DND-41 (cell line): ENCODE data around the gene BRPF3.

Source experiments
- ATAC-seq: fragments of 200-7000 bp; cut with Tn5 transposase; 3 replicates; pipeline ENCODE4 v1.9.1; 2021; ENCODE audit warnings: low read depth; ENCODE audit not compliant: insufficient read depth
- DNase-seq: peaks from one replicate; pipeline ENCODE4 v3.0.0-alpha.2; 2020
- H2AFZ ChIP-seq: 2 replicates; pipeline ENCODE4 v1.6.0; 2012; ENCODE audit warnings: low read depth, low read length
- H3K27ac ChIP-seq: 2 replicates; pipeline ENCODE4 v1.5.1; 2012; ENCODE audit warnings: low read length, inconsistent platforms
- H3K27me3 ChIP-seq: fragments of 200-600 bp; sonication (generic); 2 replicates; pipeline ENCODE4 v1.6.0; 2012; ENCODE audit warnings: low read length, mild to moderate bottlenecking, inconsistent platforms; ENCODE audit not compliant: insufficient read depth, poor library complexity
- H3K36me3 ChIP-seq: 2 replicates; pipeline ENCODE4 v1.5.1; 2012; ENCODE audit warnings: low read length, inconsistent platforms; ENCODE audit not compliant: insufficient read depth
- H3K4me1 ChIP-seq: 2 replicates; pipeline ENCODE4 v1.5.1; 2012; ENCODE audit warnings: mild to moderate bottlenecking, low read length; ENCODE audit not compliant: insufficient read depth
- H3K4me2 ChIP-seq: 2 replicates; pipeline ENCODE4 v1.6.0; 2012; ENCODE audit warnings: mild to moderate bottlenecking, moderate library complexity, low read length, inconsistent platforms; ENCODE audit not compliant: insufficient read depth
- H3K4me3 ChIP-seq, 2 experiments: fragments of 200-600 bp in 1 of 2; shearing (Covaris generic) in 1 of 2; 2 replicates each; pipeline ENCODE4 v1.5.1; 2012 to 2016; ENCODE audit warnings: inconsistent platforms in 2 of 2, low read length in 2 of 2, mild to moderate bottlenecking in 2 of 2, low read depth in 1 of 2, moderate library complexity in 1 of 2
- H3K79me2 ChIP-seq: 2 replicates; pipeline ENCODE4 v1.6.0; 2012; ENCODE audit warnings: low read length, inconsistent platforms; ENCODE audit not compliant: insufficient read depth
- H3K9ac ChIP-seq: 2 replicates; pipeline ENCODE4 v1.6.0; 2012; ENCODE audit warnings: low read depth, mild to moderate bottlenecking, inconsistent platforms, low read length, moderate library complexity
- H3K9me3 ChIP-seq: 2 replicates; pipeline ENCODE4 v1.5.1; 2012; ENCODE audit warnings: low read length, moderate library complexity, mild to moderate bottlenecking, inconsistent platforms; ENCODE audit not compliant: insufficient read depth, severe bottlenecking
- H4K20me1 ChIP-seq: 2 replicates; pipeline ENCODE4 v1.6.0; 2012; ENCODE audit warnings: low read length; ENCODE audit not compliant: insufficient read depth
- CTCF ChIP-seq: IDR thresholded peaks from 2 replicates; pipeline ENCODE4 v1.5.1; 2012; ENCODE audit warnings: borderline replicate concordance, low read length, moderate library complexity, mild to moderate bottlenecking; ENCODE audit not compliant: poor library complexity, severe bottlenecking; ENCODE audit errors: extremely low read depth
- EZH2 ChIP-seq: IDR thresholded peaks from 3 replicates; pipeline ENCODE4 v1.6.1; 2012; ENCODE audit warnings: borderline replicate concordance, low read depth, mild to moderate bottlenecking, moderate library complexity, low read length, inconsistent platforms; ENCODE audit not compliant: severe bottlenecking

Gene BRPF3

DNA sequence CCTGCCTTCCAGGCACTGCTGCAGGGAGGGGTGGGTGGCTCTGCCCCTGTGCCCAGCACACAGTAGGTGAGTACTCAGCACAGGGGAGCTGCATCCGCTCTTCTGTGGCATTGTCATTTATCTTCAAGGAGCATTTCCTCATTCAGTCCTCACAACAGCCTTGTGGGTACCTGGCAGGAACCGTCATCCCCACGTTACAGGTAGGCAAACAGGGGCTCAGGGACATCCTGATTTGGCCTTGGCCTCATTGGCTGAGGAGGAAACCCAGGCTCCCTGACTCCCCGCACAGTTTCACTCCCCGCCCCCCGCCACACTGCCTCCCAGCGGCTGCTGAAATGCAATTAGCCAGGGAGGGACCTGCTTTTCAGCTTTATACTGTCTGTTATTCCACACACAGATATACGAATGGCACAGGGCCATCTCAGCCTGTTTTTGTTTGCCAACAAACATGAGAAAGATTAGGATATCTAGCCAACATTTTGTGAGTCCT is 49.1 kb downstream of the BRPF3 start:
- H3K4me2 ChIP-seq = no peak overlapping the region
- ATAC-seq (no peak), DNase-seq (no peak)
- H3K9me3 ChIP-seq = no peaks in the 10 kb centered on the region
- no peak overlapping the region for H3K4me3 ChIP-seq
- H4K20me1 ChIP-seq = no peaks in the 10 kb centered on the region
- H3K9ac ChIP-seq = no peak overlapping the region
- H3K27me3 ChIP-seq = no peaks in the 10 kb centered on the region
- H3K4me1 ChIP-seq = no peaks in the 10 kb centered on the region
- H3K79me2 ChIP-seq = no peaks in the 10 kb centered on the region
- TF ChIP-seq CTCF = no peak
- no peak for TF ChIP-seq EZH2
- H3K27ac ChIP-seq = no peak overlapping the region
- H2AFZ ChIP-seq = no peak overlapping the region
- no peaks in the 10 kb centered on the region for H3K36me3 ChIP-seq

GRCh38 chr6:36246506-36247268 is 50.1 kb downstream of the BRPF3 start:
- no peak overlapping the region for H2AFZ ChIP-seq
- no peak overlapping the region for H3K27ac ChIP-seq
- ATAC-seq = no peak

GRCh38 chr6:36247693-36248092 is 51.1 kb downstream of the BRPF3 start:
- Histone ChIP-seq H3K79me2 (no peaks in the 10 kb centered on the region), H3K9ac (no peak overlapping the region), H3K4me2 (no peak overlapping the region), H3K9me3 (no peaks in the 10 kb centered on the region), H3K36me3 (no peaks in the 10 kb centered on the region), H3K4me3 (no peak overlapping the region), H4K20me1 (no peaks in the 10 kb centered on the region), H3K27ac (no peak overlapping the region), H3K27me3 (no peaks in the 10 kb centered on the region), H2AFZ (no peak overlapping the region), H3K4me1 (no peaks in the 10 kb centered on the region)
- ATAC-seq (no peak), DNase-seq (no peak)
- TF ChIP-seq EZH2 = no peak
- TF ChIP-seq CTCF = no peak

More at GRCh38 chr6:36246506-36247268, 50.1 kb downstream of the BRPF3 start:
- Histone ChIP-seq H3K9ac (no peak overlapping the region), H3K79me2 (no peaks in the 10 kb centered on the region), H3K36me3 (no peaks in the 10 kb centered on the region), H3K9me3 (no peaks in the 10 kb centered on the region), H3K4me3 (no peak overlapping the region), H3K27me3 (no peaks in the 10 kb centered on the region), H4K20me1 (no peaks in the 10 kb centered on the region), H3K4me2 (no peak overlapping the region), H3K4me1 (no peaks in the 10 kb centered on the region)
- no peak for DNase-seq
- no peak for TF ChIP-seq EZH2
- no peak for TF ChIP-seq CTCF
